Skeletal muscle cell (primary cell): ENCODE results near the gene CEP131.

Source experiments
- DNase-seq: peaks from one replicate; pipeline ENCODE4 v3.0.0-alpha.2; 2010; ENCODE audit warnings: low read depth
- H3K4me3 ChIP-seq: 2 replicates; pipeline ENCODE4 v1.5.1; 2011; ENCODE audit warnings: low read depth, mild to moderate bottlenecking, control low read depth, low read length, moderate library complexity

Gene CEP131

DNA sequence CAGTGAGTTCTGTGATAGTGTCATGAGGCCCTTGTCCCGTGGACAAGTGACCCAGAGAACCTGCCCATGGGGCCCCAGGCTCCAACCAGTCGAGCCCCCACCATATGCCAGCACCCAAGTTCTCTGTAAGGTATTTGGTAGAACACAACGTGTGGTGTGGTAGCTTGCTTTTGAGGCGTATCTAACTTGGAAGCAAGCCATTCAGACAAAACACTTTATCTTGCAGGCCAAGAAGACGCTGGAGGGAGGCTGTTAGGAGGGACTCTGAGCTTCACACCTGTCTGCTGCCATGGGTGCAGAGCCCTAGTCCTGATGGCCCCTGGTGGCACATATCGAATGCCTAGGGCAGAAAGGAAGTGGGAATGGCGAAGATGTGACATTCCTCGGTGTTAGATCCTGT lies 18.0 kb upstream of the CEP131 start:
- no peak overlapping the region for H3K4me3 ChIP-seq
- DNase-seq, result no peak

- no peak for DNase-seq
- peak overlapping the region; percentile 89 for H3K4me3 ChIP-seq
Measured at GRCh38 chr17:81239714-81240555, 17.2 kb upstream of the CEP131 start.

DNA sequence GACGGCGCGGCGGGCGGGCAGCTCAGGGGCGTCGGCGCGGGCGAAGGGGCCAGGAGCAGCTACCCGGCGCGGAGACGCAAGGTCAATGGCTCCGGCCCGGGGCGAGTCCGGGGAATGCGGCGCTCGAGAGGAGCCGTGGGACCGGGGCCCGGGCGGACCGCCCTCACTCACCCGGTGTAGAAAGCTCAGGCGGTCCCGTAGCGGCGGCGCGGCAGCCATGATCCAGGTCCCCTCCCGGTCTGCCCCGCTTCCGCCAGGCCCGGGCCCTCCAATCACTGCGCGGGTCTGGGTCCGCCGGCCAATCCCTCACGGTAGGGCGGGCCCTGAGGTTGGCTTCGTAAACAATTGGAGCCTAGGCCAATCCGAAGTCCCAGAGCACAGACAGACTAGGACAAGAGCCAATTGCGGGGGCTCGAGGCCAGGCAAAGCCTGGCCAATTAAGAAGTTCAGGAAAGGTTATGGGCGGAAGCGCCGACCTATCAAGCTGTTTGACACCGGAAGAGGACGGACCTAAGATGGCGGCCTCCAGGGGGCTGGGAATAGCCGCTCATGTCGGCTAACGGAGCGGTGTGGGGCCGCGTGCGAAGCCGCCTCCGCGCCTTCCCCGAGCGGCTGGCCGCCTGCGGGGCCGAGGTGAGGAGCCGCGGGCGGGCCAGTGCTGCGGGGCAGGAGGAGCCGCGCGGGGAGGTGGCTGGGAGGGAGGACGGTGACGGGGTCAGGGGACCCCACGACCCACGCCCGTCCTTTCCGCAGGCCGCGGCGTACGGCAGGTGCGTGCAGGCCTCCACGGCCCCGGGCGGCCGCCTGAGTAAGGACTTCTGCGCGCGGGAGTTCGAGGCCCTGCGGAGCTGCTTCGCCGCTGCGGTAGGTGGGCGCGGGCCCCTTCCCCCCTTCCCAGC lies 16.3 kb upstream of the CEP131 start, which contains the start of the genes NDUFAF8 and TEPSIN:
Gene NDUFAF8, plus strand, starts transcription at position 504 of the 899 bp plus-strand sequence. Its CDS starts 46 bp downstream, at position 550.
Gene TEPSIN, minus strand, starts transcription at position 241 of the 899 bp plus-strand sequence. Its CDS starts 22 bp downstream, at position 219.
- H3K4me3 ChIP-seq, result peak within 1 kb of the TSS; percentile 89

DNA sequence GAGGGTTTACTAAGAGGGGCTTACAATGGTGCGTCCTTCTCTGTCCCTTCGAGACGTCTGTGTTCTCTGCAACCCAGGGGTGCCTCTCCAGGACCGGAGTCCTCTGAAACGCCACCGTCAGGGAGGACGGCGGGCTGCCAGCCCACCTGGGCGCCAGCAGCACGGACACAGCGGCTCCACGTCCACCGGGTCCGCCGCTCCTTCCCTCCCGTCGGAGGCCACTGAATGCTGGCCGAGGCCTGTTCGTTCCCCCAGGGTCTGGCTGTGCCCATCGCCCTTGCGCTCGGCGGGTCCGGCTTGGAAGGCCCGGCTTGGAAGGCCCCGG lies 15.7 kb upstream of the CEP131 start:
- DNase-seq, result no peak
- peak overlapping the region; percentile 89 for H3K4me3 ChIP-seq

More for the DNA sequence above, 16.3 kb upstream of the CEP131 start, which contains the start of the genes NDUFAF8 and TEPSIN:
- DNase-seq, result peak; percentile 97

DNA sequence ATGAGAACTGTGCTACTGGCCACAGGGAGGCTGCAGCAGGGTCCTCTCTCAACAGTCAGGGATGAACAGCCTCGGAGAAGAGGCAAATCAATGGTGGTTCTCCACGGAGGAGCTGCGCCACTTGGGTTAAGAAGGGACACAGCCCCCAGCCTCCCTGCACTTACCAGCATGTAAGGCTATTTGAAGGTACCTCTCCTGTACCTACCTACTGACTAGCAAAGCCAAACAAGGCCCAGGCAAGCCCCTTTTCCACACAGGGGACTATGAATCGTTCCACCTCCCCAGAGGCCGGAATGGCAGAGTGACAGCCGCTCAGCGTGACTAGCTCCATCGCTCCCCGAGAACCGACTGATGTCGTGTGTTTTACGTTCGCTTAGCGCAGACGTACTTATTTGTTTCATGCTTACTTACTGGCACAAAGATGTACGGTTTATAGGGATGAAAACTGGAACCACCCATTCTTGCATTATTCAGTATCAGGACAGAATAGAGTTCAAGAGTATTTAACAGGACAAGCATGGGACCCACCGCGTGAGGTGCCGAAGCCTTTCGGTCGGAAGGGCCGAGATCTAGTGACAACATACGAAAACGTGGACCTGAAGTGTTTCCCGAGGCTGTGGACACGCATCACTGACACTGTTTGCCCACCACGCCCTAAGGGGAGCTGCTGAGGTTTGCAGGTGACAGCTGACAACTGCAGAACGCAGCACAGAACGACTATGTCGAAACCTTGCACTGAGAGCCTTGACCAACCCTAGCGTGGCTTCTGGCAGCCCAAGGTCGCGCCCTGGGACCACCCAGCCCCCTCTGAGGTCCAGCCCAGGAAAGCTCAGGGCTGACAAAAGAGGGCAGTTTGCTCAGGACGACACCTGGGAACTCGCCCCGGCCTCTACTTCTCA lies 15.1 kb upstream of the CEP131 start:
- H3K4me3 ChIP-seq, result peak overlapping the region; percentile 89
- DNase-seq, result no peak

DNA sequence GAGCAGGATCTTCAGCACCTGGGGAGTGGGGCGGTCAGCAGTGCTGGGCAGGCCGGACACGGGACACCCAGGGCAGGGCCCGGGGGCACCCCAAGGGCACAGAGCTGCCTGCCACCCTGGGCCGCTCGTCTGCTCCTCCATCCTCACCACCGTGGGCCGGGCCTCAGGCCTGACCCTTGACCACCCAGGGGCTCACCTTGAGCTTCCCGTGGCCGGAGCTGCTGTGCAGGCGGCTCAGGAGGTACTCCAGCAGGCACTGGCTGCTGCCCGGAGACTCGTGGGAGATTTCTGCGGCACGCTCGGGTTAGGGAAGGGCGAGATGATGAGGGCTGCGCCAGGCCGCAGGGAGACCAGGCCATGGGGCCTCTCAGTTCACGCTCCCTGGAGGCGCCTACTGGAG lies 14.0 kb upstream of the CEP131 start:
- no peak overlapping the region for H3K4me3 ChIP-seq
- no peak for DNase-seq

DNA sequence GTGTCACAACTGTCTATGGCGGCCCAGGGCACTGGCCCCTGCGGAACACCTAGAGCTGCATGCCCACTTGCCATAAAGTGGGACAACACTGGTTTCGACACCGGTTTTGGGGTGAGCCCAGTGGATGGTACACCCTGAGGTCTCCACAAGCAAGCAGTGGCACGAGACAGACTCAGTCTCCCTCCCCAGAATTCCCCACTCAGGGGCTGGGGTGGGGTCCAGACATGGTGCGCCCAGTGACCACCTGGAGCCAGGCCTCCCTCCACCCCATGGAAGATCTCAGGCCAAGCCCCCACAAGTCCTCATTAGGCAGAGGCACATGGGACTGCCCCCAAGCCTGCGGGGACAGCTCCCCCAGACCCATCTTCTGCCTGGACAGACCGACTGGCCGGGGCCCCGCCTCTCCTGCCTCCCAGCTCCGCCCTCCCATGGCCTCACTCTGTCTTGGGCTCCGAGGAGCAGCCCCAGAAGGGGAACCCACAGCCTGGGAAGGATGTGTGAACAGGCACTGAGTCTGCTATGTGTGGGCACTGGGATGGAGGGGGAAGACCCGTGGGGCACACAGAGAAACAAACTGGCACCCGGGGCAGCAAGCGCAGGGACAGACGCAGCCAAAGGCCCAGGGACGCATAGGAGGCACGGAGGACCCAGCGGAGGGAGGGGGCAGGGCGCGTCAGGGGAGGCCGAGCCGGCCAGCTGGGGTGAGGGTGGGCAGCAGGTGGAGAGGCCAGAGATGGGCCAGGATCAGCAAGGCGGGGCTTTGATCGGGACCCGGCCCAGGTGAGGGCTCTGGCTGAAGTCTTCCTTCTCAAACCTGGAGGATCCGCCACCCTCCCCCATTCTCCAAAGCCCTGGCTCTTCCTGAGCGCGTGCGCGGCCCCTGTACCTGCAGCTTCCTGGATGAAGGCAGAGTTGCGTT lies 13.3 kb upstream of the CEP131 start:
- no peak for DNase-seq
- H3K4me3 ChIP-seq, result no peak overlapping the region

- no peak for DNase-seq
- H3K4me3 ChIP-seq, result no peak overlapping the region
Measured at GRCh38 chr17:81234940-81235821, 12.4 kb upstream of the CEP131 start.

DNA sequence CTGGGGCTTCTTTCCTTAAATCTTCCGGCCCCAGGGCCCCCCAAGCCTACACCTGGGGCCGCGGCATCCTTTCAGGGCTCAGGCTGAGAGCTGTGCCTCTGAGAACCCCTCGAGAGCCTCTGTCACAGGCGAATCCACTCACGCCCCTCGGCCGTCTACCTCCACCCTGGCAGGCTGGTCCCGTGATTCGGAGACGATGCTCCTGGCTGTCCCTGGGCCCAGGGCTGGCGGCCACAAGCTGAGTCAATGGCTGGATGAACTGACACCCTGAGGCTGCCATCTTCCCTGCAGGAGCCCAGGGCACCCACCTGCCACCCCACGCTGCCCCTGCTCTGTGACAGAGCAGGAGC lies 11.7 kb upstream of the CEP131 start:
- no peak for DNase-seq
- no peak overlapping the region for H3K4me3 ChIP-seq

GRCh38 chr17:81233811-81234505 lies 11.2 kb upstream of the CEP131 start:
- no peak overlapping the region for H3K4me3 ChIP-seq
- DNase-seq, result no peak

GRCh38 chr17:81233316-81233715 lies 10.6 kb upstream of the CEP131 start:
- no peak for DNase-seq
- H3K4me3 ChIP-seq, result no peak overlapping the region

- no peak for DNase-seq
- H3K4me3 ChIP-seq, result no peak overlapping the region
Measured at GRCh38 chr17:81232616-81233241, 10.0 kb upstream of the CEP131 start.

- no peak for DNase-seq
- H3K4me3 ChIP-seq, result no peak overlapping the region
Measured at GRCh38 chr17:81231766-81232581, 9.2 kb upstream of the CEP131 start.

DNA sequence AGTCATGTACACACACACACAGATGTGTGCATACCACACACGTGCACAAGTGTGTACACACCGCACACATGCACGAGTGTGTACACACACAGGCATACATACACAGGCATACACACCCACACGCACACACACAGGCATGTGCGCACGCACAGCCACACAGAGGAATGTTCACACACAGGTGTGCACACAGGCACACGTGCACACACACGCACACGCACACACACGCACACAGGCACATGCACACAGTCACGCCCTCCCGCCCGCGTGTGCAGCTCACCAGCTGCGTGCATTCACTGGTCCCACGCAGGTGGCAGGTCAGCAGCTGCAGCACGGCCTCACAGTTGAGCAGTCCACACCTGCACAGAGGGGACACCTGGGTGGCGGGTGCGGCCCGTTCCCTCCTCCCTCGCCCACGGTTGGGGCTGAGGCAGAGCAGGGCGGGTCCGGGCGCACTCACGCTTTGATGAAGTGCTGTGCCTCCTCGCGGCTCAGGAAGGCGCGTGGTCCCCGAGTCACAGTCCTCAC lies 8.4 kb upstream of the CEP131 start:
- no peak for DNase-seq
- no peak overlapping the region for H3K4me3 ChIP-seq

GRCh38 chr17:81230043-81230820 lies 7.5 kb upstream of the CEP131 start:
- no peak for DNase-seq
- H3K4me3 ChIP-seq, result no peak overlapping the region
